ENCODE data around the gene CNOT8.

DNA sequence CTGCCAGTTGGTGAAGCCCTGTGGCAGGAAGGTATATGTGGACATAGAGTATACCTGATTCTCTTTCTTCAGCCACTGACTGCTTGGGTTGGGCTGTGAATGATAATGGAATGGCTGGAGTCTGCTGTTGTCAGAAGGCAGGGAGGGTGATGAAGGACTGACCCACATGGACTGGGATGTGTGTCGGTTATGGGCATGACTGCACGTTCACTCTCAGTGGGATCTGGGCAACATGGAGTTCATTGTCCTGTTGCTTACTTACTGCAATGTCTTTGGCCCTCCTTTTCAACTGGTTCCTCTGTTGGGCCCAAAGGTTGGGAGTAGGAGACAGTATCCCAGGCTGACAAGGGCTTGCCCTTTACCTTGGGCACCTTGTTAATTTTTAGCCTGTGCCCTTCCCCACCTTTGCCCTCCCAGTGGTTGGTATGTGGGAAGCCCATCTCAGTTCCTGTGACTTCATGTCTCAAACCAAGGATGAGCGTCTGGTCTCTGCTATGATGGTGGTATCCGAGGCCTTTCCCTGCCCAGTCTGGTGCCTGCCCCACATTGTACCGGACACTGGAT lies 42.7 kb upstream of the CNOT8 start:
- TF ChIP-seq, protein P1, sequence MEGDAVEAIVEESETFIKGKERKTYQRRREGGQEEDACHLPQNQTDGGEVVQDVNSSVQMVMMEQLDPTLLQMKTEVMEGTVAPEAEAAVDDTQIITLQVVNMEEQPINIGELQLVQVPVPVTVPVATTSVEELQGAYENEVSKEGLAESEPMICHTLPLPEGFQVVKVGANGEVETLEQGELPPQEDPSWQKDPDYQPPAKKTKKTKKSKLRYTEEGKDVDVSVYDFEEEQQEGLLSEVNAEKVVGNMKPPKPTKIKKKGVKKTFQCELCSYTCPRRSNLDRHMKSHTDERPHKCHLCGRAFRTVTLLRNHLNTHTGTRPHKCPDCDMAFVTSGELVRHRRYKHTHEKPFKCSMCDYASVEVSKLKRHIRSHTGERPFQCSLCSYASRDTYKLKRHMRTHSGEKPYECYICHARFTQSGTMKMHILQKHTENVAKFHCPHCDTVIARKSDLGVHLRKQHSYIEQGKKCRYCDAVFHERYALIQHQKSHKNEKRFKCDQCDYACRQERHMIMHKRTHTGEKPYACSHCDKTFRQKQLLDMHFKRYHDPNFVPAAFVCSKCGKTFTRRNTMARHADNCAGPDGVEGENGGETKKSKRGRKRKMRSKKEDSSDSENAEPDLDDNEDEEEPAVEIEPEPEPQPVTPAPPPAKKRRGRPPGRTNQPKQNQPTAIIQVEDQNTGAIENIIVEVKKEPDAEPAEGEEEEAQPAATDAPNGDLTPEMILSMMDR (IDR thresholded peaks at IDR 0.05): no peak
- TF ChIP-seq POLR2AphosphoS5 (IDR thresholded peaks at IDR 0.05) (no peak), POLR2A (IDR thresholded peaks at IDR 0.05) (no peak), EP300 (IDR thresholded peaks at IDR 0.05) (no peak)
